NCI-H187 treated with DMSO at 0.1 percent for 48 hours (cell line): ENCODE results near the gene ABCC5.
"Not testable (repeated sequence)": the region's sequence is repeated elsewhere in the genome, so short reads cannot be mapped to it uniquely, and the experiment has no call there.

Experiments used
- DNase-seq: peaks from one replicate; lab custom pipeline; 2025; lab: John Stamatoyannopoulos, UW

The ABCC5 gene

GRCh38 chr3:183885766-183886165, 131.9 kb downstream of the ABCC5 start:
- no peak for DNase-seq

GRCh38 chr3:183884427-183885296, 133.0 kb downstream of the ABCC5 start, which contains the start of gene PARL:
Gene PARL (minus strand): TSS chr3:183884880. CDS start chr3:183884846, 34 bp downstream.
- peak; percentile 77 for DNase-seq

GRCh38 chr3:183884097-183884426, 133.6 kb downstream of the ABCC5 start:
- no peak for DNase-seq

GRCh38 chr3:183883291-183884096, 134.2 kb downstream of the ABCC5 start:
- DNase-seq, result no peak

GRCh38 chr3:183880121-183880520, 137.6 kb downstream of the ABCC5 start:
- no peak for DNase-seq

GRCh38 chr3:183879243-183879642, 138.4 kb downstream of the ABCC5 start:
- DNase-seq, result no peak

- no peak for DNase-seq
Measured at GRCh38 chr3:183878071-183878470, 139.6 kb downstream of the ABCC5 start.

GRCh38 chr3:183877227-183877626, 140.5 kb downstream of the ABCC5 start:
- not testable (repeated sequence) for DNase-seq

GRCh38 chr3:183875411-183875810, 142.3 kb downstream of the ABCC5 start:
- DNase-seq, result no peak

- no peak for DNase-seq
Measured at GRCh38 chr3:183873914-183874313, 143.8 kb downstream of the ABCC5 start.

GRCh38 chr3:183871541-183871940, 146.1 kb downstream of the ABCC5 start:
- DNase-seq, result no peak

GRCh38 chr3:183870563-183870962, 147.1 kb downstream of the ABCC5 start:
- no peak for DNase-seq
